ENCODE measurements around the gene TOM1. TPM values are rescaled to one million over a fixed set of nuclear protein-coding genes. Genes with fewer than 3 reads are reported as not detected.

Gene TOM1
- total RNA-seq, 1 donor from 2014 or later = 29.6 TPM

DNA sequence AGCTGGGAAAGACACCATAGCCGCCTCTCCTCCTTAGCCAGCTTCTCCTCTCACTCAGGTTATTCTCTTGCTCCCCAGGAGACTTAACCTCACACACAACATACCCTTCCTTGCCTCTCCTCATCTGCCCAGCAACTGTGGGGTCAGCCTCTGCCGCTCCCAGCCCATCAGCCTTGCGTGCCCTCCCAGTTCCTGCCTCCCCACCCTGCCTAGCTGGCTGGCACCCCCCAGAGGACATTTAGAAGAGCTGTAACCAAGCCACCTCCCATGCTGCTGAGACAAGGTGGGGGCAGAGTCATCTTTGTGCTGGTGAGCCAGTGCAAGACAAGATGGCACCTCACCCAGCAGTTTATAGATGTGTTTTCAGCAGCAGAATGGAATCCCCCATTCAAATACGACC is 38.2 kb downstream of the TOM1 start:
- H3K4me1 ChIP-seq (ENCODE audit: insufficient read depth, low read length) = no peaks in the 10 kb centered on the region
- H3K4me3 ChIP-seq (ENCODE audit: insufficient read depth, low read depth, low read length) = no peak overlapping the region
- no peaks in the 10 kb centered on the region for H3K27me3 ChIP-seq (ENCODE audit: insufficient read depth, low read length)
- Mint-ChIP-seq H3K27me3 (ENCODE audit: low read depth, unreplicated experiment) (no peaks in the 10 kb centered on the region), H3K4me3 (ENCODE audit: unreplicated experiment) (no peak overlapping the region), H3K27ac (ENCODE audit: unreplicated experiment) (no peak overlapping the region), H3K36me3 (ENCODE audit: low read depth, unreplicated experiment) (peaks cover 29% of the 10 kb centered on the region), H3K9me3 (ENCODE audit: unreplicated experiment) (no peaks in the 10 kb centered on the region), H3K4me1 (ENCODE audit: low read depth, unreplicated experiment) (peaks cover 5% of the 10 kb centered on the region)
- H2AFZ ChIP-seq (ENCODE audit: low read depth, low read length) = no peak overlapping the region
- H4K20me1 ChIP-seq (ENCODE audit: insufficient read depth, low read length) = peaks cover 8% of the 10 kb centered on the region
- peaks cover 6% of the 10 kb centered on the region for H3K36me3 ChIP-seq (ENCODE audit: insufficient read depth, low read length)
- no peak for TF ChIP-seq EZH2 (IDR thresholded peaks at IDR 0.05; ENCODE audit: insufficient read depth, low read length)
- TF ChIP-seq, protein P1, sequence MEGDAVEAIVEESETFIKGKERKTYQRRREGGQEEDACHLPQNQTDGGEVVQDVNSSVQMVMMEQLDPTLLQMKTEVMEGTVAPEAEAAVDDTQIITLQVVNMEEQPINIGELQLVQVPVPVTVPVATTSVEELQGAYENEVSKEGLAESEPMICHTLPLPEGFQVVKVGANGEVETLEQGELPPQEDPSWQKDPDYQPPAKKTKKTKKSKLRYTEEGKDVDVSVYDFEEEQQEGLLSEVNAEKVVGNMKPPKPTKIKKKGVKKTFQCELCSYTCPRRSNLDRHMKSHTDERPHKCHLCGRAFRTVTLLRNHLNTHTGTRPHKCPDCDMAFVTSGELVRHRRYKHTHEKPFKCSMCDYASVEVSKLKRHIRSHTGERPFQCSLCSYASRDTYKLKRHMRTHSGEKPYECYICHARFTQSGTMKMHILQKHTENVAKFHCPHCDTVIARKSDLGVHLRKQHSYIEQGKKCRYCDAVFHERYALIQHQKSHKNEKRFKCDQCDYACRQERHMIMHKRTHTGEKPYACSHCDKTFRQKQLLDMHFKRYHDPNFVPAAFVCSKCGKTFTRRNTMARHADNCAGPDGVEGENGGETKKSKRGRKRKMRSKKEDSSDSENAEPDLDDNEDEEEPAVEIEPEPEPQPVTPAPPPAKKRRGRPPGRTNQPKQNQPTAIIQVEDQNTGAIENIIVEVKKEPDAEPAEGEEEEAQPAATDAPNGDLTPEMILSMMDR (IDR thresholded peaks at IDR 0.05; ENCODE audit: insufficient read depth, low read depth, low read length) = no peak
- H3K9ac ChIP-seq (ENCODE audit: low read length) = no peak overlapping the region
- FAIRE-seq = no peak
- H3K27ac ChIP-seq (ENCODE audit: low read depth, low read length) = no peak overlapping the region
- H3K4me2 ChIP-seq (ENCODE audit: low read length) = no peak overlapping the region
- H3K79me2 ChIP-seq (ENCODE audit: insufficient read depth, low read length) = no peaks in the 10 kb centered on the region
- DNase-seq (ENCODE audit: low read depth) = no peak
- H3K9me3 ChIP-seq (ENCODE audit: insufficient read depth, low read depth, low read length) = peaks cover under 1% of the 10 kb centered on the region

DNA sequence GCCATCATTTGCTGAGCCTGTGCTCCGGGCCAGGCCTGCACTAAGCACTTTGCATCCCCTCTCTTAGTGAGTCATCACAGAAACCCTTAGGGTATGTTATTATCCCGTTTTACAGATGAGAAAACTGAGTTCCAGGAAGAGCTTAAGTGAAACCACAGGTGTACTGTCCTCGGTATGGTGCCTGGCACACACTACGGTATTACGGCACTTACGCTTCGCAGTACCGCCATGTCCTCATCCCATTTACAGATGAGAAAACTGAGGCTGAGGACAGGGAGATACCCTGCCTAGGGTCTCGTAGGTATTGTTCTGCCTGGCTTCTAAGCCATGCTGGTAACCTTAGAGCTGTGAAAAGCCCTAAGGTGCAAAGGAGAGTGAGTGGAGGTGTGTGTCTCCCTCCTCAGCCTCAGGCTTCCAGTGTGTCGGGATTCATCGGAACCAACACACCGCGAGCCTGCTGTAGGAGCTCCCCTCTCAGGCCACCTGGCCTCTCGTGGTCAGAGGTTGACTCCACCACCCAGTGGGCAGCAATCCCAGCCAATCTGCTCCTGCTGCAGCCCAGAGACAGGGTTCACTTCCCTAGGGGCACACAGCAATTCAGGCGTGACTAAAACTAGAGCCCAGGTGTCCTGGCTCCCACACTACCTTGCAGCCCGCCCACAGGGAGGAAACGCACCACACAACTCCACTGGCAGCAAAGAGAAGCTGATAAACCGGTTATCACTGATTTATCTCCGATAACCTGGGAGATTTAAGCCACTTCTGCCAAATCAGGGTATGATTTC is 41.6 kb downstream of the TOM1 start:
- H4K20me1 ChIP-seq (ENCODE audit: insufficient read depth, low read length) = peaks cover 4% of the 10 kb centered on the region
- Mint-ChIP-seq H3K4me3 (ENCODE audit: unreplicated experiment) (no peak overlapping the region), H3K27me3 (ENCODE audit: low read depth, unreplicated experiment) (no peaks in the 10 kb centered on the region), H3K4me1 (ENCODE audit: low read depth, unreplicated experiment) (no peaks in the 10 kb centered on the region), H3K27ac (ENCODE audit: unreplicated experiment) (no peak overlapping the region), H3K9me3 (ENCODE audit: unreplicated experiment) (no peaks in the 10 kb centered on the region), H3K36me3 (ENCODE audit: low read depth, unreplicated experiment) (peaks cover 19% of the 10 kb centered on the region)
- no peak overlapping the region for H3K27ac ChIP-seq (ENCODE audit: low read depth, low read length)
- H3K9ac ChIP-seq (ENCODE audit: low read length) = no peak overlapping the region
- peaks cover 4% of the 10 kb centered on the region for H3K36me3 ChIP-seq (ENCODE audit: insufficient read depth, low read length)
- no peak overlapping the region for H3K4me2 ChIP-seq (ENCODE audit: low read length)
- H3K27me3 ChIP-seq (ENCODE audit: insufficient read depth, low read length) = no peaks in the 10 kb centered on the region
- H3K4me1 ChIP-seq (ENCODE audit: insufficient read depth, low read length) = no peaks in the 10 kb centered on the region
- H3K4me3 ChIP-seq (ENCODE audit: insufficient read depth, low read depth, low read length) = no peak overlapping the region
- no peak for TF ChIP-seq EZH2 (IDR thresholded peaks at IDR 0.05; ENCODE audit: insufficient read depth, low read length)
- TF ChIP-seq, protein P1 (IDR thresholded peaks at IDR 0.05; ENCODE audit: insufficient read depth, low read depth, low read length) = no peak
- FAIRE-seq (no peak), DNase-seq (ENCODE audit: low read depth) (no peak)
- peaks cover 8% of the 10 kb centered on the region for H3K9me3 ChIP-seq (ENCODE audit: insufficient read depth, low read depth, low read length)
- H3K79me2 ChIP-seq (ENCODE audit: insufficient read depth, low read length) = no peaks in the 10 kb centered on the region
- no peak overlapping the region for H2AFZ ChIP-seq (ENCODE audit: low read depth, low read length)

DNA sequence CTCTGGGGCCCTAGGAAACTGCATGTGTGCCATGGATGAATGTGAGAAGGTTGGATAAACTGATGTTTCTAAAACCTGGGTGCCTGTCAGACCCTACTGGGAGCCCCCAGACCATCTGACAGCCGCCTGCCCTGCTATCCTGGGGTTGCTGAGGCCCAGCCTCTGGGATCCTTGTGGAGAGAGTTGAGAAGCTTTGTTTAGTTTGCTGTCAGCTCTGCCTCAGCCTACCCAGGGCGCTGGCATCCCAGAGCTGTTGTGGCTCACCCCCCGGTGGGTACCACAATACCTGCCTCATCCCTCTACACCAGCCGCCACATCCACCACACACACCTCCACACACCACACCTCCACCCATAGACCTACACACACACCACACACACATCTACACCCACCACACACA is 42.7 kb downstream of the TOM1 start:
- Mint-ChIP-seq H3K27ac (ENCODE audit: unreplicated experiment) (no peak overlapping the region), H3K36me3 (ENCODE audit: low read depth, unreplicated experiment) (peaks cover 17% of the 10 kb centered on the region), H3K27me3 (ENCODE audit: low read depth, unreplicated experiment) (no peaks in the 10 kb centered on the region), H3K9me3 (ENCODE audit: unreplicated experiment) (no peaks in the 10 kb centered on the region), H3K4me1 (ENCODE audit: low read depth, unreplicated experiment) (no peaks in the 10 kb centered on the region), H3K4me3 (ENCODE audit: unreplicated experiment) (no peak overlapping the region)
- Histone ChIP-seq H4K20me1 (ENCODE audit: insufficient read depth, low read length) (peaks cover 4% of the 10 kb centered on the region), H2AFZ (ENCODE audit: low read depth, low read length) (no peak overlapping the region), H3K36me3 (ENCODE audit: insufficient read depth, low read length) (peaks cover 4% of the 10 kb centered on the region), H3K9ac (ENCODE audit: low read length) (no peak overlapping the region), H3K27ac (ENCODE audit: low read depth, low read length) (no peak overlapping the region), H3K9me3 (ENCODE audit: insufficient read depth, low read depth, low read length) (peaks cover 8% of the 10 kb centered on the region), H3K4me2 (ENCODE audit: low read length) (no peak overlapping the region), H3K4me3 (ENCODE audit: insufficient read depth, low read depth, low read length) (no peak overlapping the region), H3K27me3 (ENCODE audit: insufficient read depth, low read length) (no peaks in the 10 kb centered on the region), H3K79me2 (ENCODE audit: insufficient read depth, low read length) (no peaks in the 10 kb centered on the region), H3K4me1 (ENCODE audit: insufficient read depth, low read length) (no peaks in the 10 kb centered on the region)
- TF ChIP-seq, protein P1 (IDR thresholded peaks at IDR 0.05; ENCODE audit: insufficient read depth, low read depth, low read length) = no peak
- TF ChIP-seq EZH2 (IDR thresholded peaks at IDR 0.05; ENCODE audit: insufficient read depth, low read length) = no peak
- FAIRE-seq (no peak), DNase-seq (ENCODE audit: low read depth) (no peak)
